Astrocyte of the hippocampus (primary cell): ENCODE results near the gene PHF14.
"Not testable (repeated sequence)": the region's sequence is repeated elsewhere in the genome, so short reads cannot be mapped to it uniquely, and the experiment has no call there.

Source experiments
- DNase-seq: peaks from one replicate; pipeline ENCODE4 v3.0.0; 2011; ENCODE audit warnings: low read depth, low spot score

The PHF14 gene, protein sequence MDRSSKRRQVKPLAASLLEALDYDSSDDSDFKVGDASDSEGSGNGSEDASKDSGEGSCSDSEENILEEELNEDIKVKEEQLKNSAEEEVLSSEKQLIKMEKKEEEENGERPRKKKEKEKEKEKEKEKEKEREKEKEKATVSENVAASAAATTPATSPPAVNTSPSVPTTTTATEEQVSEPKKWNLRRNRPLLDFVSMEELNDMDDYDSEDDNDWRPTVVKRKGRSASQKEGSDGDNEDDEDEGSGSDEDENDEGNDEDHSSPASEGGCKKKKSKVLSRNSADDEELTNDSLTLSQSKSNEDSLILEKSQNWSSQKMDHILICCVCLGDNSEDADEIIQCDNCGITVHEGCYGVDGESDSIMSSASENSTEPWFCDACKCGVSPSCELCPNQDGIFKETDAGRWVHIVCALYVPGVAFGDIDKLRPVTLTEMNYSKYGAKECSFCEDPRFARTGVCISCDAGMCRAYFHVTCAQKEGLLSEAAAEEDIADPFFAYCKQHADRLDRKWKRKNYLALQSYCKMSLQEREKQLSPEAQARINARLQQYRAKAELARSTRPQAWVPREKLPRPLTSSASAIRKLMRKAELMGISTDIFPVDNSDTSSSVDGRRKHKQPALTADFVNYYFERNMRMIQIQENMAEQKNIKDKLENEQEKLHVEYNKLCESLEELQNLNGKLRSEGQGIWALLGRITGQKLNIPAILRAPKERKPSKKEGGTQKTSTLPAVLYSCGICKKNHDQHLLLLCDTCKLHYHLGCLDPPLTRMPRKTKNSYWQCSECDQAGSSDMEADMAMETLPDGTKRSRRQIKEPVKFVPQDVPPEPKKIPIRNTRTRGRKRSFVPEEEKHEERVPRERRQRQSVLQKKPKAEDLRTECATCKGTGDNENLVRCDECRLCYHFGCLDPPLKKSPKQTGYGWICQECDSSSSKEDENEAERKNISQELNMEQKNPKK

GRCh38 chr7:10973061-10973941 is at the start of gene PHF14:
PHF14 (plus strand) TSS chr7:10973872; CDS start chr7:10974324, 452 bp downstream.
- peak; percentile 99 for DNase-seq

GRCh38 chr7:10924370-10924769 is 49.3 kb upstream of the PHF14 start:
- no peak for DNase-seq

GRCh38 chr7:10928203-10928602 is 45.5 kb upstream of the PHF14 start:
- not testable (repeated sequence) for DNase-seq

GRCh38 chr7:10930551-10930950 is 43.1 kb upstream of the PHF14 start:
- no peak for DNase-seq

DNA sequence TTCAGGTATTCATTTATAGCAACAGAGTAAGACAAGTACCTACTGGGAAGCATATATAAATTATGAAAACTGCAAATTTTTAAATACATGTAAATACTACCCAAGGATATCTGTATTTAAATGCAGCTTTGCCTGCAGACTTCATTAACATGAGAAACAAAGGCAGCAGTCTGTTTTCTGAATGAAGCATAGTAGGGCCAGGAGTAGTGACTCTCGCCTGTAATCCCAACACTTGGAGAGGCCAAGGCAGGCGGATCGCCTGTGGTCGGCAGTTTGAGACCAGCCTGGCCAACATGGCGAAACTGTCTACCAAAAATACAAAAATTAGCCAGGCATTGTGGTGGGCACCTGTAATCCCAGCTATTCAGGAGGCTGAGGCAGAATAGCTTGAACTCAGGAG is 42.5 kb upstream of the PHF14 start:
- DNase-seq: no peak

- DNase-seq: peak; percentile 39
Observed at GRCh38 chr7:10934292-10934691, 39.4 kb upstream of the PHF14 start.

GRCh38 chr7:10939237-10939910 is 34.3 kb upstream of the PHF14 start:
- no peak for DNase-seq

DNA sequence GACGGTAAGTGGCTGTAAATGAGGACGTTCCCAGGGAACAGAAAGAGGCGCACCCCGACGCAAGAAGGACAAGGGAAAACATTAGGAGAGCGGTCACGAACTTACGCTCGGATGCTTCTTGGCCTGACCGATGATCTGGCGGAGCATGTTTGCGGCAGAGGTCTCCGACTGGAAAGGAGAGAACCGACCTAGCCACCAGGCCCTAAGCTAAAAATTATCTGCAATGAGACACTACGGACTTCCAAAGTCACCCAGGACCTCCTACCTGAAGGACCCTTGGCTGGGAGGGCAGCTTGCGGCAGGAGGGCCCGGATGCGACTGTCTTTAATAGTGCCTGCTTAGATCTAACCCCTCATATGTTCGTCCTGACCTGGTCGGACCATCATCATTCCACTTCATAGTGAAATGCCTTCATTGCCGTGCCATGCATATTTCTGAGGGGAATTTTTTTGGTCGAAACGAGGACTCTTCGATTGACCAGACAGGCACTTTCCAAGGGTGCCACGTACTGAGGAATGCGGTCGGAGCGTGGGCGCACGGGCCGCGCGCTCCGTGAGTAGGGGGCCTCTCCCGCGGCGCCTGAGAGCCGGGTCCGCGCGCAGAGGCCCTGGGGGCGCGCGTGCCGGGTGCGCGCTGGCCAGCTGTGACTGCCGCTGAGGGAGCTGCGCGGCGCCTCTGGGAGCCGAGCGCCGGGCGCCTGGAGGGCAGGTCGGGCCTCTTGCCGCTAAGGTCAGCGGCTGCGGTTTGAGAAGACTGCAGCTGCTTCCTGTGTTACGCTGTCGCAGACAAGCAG is 33.6 kb upstream of the PHF14 start:
- peak; percentile 98 for DNase-seq

DNA sequence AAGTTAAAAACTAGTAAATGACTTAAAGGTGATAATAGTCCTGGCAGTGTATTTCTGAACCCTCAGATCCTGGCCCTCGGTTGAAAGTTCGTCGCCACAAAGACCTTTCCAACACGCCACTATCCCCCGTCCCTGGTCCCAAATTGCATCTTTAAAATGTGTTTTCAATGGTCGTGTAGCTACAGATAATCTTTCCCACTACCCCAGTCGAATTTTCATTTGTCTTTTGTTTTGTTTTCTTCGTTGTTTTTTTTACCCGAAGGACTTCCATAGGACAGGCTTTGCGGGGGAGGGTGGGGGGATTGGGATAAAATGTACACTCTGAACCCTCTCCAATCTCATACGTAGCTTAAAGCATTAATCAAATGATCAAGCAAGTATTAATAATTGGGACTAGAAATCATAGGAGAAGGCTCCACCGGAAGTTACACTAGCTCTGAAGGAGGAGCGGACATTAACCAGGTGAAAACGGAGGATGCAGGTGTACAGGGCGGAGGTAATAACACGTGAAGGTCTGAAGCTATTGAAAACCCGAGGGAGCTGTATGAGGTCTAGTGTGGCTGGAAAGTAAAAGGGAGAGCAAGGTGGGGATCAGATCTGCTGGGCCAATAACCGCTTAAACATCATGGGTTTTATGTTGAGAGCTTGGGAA is 32.8 kb upstream of the PHF14 start:
- no peak for DNase-seq

DNA sequence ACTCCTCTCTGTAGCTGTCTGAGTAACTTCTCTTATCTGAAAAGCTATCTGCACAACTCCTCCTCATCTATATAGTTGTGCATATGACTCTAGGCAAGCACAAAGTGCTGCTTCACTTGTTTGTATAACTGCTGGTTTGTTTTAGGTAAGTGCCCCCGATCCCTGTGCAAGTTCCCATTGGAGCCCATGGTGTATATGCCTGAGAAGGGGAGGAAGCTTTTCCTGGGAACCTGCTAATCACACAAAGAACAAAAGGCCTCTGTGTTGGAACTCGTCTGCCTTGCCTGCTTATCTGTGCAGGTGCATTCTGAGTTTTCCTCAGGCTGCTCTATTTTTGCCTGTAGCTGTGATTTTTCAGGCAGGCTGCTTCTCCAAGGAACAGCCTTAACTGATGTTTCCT is 23.2 kb upstream of the PHF14 start:
- no peak for DNase-seq

DNA sequence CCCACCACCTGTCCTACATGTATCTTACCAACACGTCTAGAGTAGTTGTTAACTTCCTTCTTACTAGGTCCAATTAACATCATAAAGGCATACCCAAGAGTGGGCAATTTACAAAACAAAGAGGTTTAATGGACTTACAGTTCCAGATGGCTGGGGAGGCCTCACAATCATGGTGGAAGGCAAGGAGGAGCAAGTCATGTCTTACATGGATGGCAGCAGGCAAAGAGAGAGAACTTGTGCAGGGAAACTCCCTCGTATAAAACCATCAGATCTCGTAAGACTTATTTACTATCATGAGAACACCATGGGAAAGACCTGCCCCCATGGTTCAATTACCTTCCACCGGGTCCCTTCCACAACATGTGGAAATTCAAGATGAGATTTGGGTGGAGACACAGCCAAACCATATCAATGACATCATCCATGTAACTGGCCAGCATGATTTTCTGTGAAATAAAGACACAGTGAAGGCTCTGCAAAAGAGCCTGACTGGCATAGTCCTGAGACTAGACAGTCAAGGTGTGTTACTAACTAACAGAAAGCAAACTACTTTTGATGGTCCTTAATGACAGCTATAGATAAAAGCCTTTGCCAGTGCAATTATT is 22.6 kb upstream of the PHF14 start:
- not testable (repeated sequence) for DNase-seq

- DNase-seq: no peak
Observed at GRCh38 chr7:10952588-10952987, 21.1 kb upstream of the PHF14 start.

DNA sequence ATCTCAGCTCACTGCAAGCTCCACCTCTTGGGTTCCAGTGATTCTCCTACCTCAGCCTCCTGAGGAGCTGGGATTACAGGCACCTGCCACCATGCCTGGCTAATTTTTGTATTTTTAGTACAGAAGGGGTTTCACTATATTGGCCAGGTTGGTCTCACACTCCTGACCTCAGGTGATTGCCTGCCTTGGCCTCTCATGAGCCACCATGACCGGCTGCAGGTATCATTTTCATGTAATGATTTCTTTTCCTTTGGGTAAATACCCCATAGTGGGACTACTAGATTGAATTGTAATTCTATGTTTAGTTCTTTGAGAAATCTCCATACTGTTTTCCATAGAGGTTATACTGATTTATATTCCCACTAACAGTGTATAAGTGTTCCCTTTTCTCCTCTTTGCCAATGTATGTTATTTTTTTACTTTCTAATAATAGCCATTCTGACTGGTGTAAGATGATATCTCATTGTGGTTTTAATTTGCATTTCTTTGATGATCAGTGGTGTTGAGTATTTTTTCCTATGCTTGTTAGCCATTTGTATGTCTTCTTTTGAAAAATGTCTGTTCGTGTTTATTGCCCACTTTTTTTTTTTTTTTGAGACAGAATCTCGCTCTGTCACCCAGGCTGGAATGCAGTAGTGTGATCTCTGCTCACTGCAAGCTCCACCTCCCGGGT is 20.5 kb upstream of the PHF14 start:
- DNase-seq: not testable (repeated sequence)

GRCh38 chr7:10956528-10956927 is 17.1 kb upstream of the PHF14 start:
- DNase-seq: no peak

DNA sequence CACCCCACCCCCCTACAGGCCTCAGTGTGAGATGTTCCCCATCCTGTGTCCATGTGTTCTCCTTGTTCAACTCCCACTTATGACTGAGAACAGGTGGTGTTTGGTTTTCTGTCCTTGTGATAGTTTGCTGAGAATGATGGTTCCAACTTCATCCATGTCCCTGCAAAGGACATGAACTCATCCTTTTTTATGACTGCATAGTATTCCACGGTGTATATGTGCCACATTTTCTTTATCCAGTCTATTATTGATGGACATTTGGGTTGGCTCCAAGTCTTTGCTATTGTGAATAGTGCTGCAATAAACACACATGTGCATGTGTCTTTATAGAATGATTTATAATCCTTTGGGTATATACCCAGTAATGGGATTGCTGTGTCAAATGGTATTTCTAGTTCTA is 13.4 kb upstream of the PHF14 start:
- not testable (repeated sequence) for DNase-seq

DNA sequence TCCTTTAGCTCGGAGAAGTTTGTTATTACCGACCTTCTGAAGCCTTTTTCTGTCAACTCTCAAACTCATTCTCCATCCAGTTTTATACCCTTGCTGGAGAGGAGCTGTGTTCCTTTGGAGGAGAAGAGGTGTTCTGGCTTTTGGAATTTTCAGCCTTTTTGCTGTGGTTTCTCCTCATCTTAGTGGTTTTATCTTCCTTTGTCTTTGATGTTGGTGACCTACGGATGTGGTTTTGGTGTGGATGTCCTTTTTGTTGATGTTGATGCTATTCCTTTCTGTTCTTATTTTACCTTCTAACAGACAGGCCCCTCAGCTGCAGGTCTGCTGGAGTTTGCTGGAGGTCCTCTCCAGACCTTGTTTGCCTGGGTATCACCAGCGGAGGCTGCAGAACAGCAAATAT is 8.7 kb upstream of the PHF14 start:
- DNase-seq: not testable (repeated sequence)

DNA sequence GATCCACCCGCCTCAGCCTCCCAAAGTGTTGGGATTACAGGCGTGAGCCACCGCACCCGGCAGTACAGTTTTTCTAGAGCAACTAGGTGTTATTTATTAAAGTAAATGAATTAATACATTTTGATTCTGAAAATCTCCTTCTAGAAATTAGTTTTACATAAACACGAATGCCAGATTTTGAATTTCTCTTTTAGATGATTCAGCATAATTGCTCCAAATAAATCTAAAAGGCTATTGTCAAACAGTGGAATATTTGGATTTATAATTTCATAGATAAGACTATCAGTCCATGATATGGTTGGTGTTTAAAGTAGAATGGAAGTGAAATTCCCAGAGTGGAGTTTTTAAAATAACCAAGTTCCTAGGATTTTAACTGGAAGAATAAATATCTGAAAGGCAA is 1.5 kb upstream of the PHF14 start:
- no peak for DNase-seq
